Fibroblast of villous mesenchyme (primary cell): ENCODE data around the gene ERCC6L. TPM values are rescaled to one million over a fixed set of nuclear protein-coding genes. Genes with fewer than 3 reads are reported as not detected.
"Not testable (repeated sequence)": the region's sequence is repeated elsewhere in the genome, so short reads cannot be mapped to it uniquely, and the experiment has no call there.

ENCODE experiments used
- DNase-seq: peaks from one replicate; pipeline ENCODE4 v3.0.0-alpha.2; 2010; ENCODE audit warnings: low read depth
- H3K4me3 ChIP-seq: 2 replicates; pipeline ENCODE4 v1.5.1; 2011; ENCODE audit warnings: low read depth, mild to moderate bottlenecking, low read length
- CTCF ChIP-seq: IDR thresholded peaks from 2 replicates; pipeline ENCODE4 v1.5.1; 2012; ENCODE audit warnings: low read depth, mild to moderate bottlenecking, low read length; ENCODE audit not compliant: insufficient read depth
- total RNA-seq: library from RNA; depleted of rRNA; stranded (reverse); fragments of >200 nt; gene quantifications from 2 replicates; pipeline ENCODE4 v1.2.3, GENCODE V29; 2012

Gene ERCC6L
- total RNA-seq, 1 donor, result 5.6 TPM

- H3K4me3 ChIP-seq, result no peak overlapping the region
- TF ChIP-seq CTCF, result no peak
- DNase-seq, result no peak
These were observed 2.0 kb downstream of the ERCC6L start for GRCh38 chrX:72236841-72237240.

- no peak for TF ChIP-seq CTCF
- no peak overlapping the region for H3K4me3 ChIP-seq
- no peak for DNase-seq
These were observed 8.5 kb downstream of the ERCC6L start for GRCh38 chrX:72230290-72230689.

- H3K4me3 ChIP-seq, DNase-seq: not testable (repeated sequence)
These were observed 18.5 kb downstream of the ERCC6L start for GRCh38 chrX:72220375-72220774.

- no peak for DNase-seq
These were observed 21.9 kb downstream of the ERCC6L start for GRCh38 chrX:72216973-72217372.

GRCh38 chrX:72208126-72208800 is 30.6 kb downstream of the ERCC6L start:
- DNase-seq, result no peak
- no peak for TF ChIP-seq CTCF
- no peak overlapping the region for H3K4me3 ChIP-seq

More at GRCh38 chrX:72216973-72217372, 21.9 kb downstream of the ERCC6L start:
- no peak overlapping the region for H3K4me3 ChIP-seq
- no peak for TF ChIP-seq CTCF

GRCh38 chrX:72207366-72207765 is 31.5 kb downstream of the ERCC6L start:
- TF ChIP-seq CTCF, result no peak
- no peak for DNase-seq
- H3K4me3 ChIP-seq, result no peak overlapping the region

GRCh38 chrX:72205706-72206105 is 33.1 kb downstream of the ERCC6L start:
- no peak for DNase-seq
- no peak for TF ChIP-seq CTCF
- no peak overlapping the region for H3K4me3 ChIP-seq
